Psoas muscle (tissue), 8 donors: ENCODE data around the gene RHOBTB1. TPM values are rescaled to one million over a fixed set of nuclear protein-coding genes. Genes with fewer than 3 reads are reported as not detected.

Source experiments
- ATAC-seq, 4 donors: fragments of 200-7000 bp; cut with Tn5 transposase; one replicate each; pipeline ENCODE4 v1.9.1; 2020; ENCODE audit warnings: moderate library complexity in 3 of 4, mild to moderate bottlenecking in 2 of 4
- DNase-seq, 2 donors: peaks; one replicate each; pipeline ENCODE4 v3.0.0-alpha.2; 2020
- H3K27ac ChIP-seq: fragments of 200-600 bp; one replicate; pipeline ENCODE4 v1.8.0; 2022
- H3K27me3 ChIP-seq, 3 donors: fragments of 200-600 bp in 1 of 3; one replicate each; pipeline versions ENCODE4 v1.6.1 to v1.8.0; 2013 to 2022; ENCODE audit warnings: low read length in 2 of 3, mild to moderate bottlenecking in 2 of 3, moderate library complexity in 1 of 3; ENCODE audit not compliant: insufficient read depth in 3 of 3
- H3K36me3 ChIP-seq, 2 donors: fragments of 200-600 bp in 1 of 2; one replicate each; pipeline versions ENCODE4 v1.6.1 to v1.8.0; 2013 to 2022; ENCODE audit warnings: low read depth in 1 of 2, mild to moderate bottlenecking in 1 of 2, moderate library complexity in 1 of 2; ENCODE audit not compliant: insufficient read depth in 1 of 2
- H3K4me1 ChIP-seq: fragments of 200-600 bp; one replicate; pipeline ENCODE4 v1.8.0; 2022
- H3K4me3 ChIP-seq: fragments of 200-600 bp; one replicate; pipeline ENCODE4 v1.8.0; 2022; ENCODE audit warnings: mild to moderate bottlenecking
- H3K9me3 ChIP-seq: fragments of 200-600 bp; one replicate; pipeline ENCODE4 v1.8.0; 2022
- CTCF ChIP-seq: fragments of 200-600 bp; IDR thresholded peaks from one replicate; pipeline ENCODE4 v1.8.0; 2022; ENCODE audit warnings: antibody characterized with exemption
- WGBS, 3 donors: extraction: QIAGEN DNeasy Blood & Tissue Kit; methylation state at CpG; one replicate each; pipeline versions ENCODE4 v1.1.6 to v1.1.7; 2013; 5-methylcytosine and 5-hydroxymethylcytosine counted together
- intact Hi-C, 2 donors: fragments of 100-400 bp; cut with DNase I; formaldehyde crosslinking; loops; one replicate each; pipeline versions ENCODE4 v1.11.0 to v1.14.2; 2022
- polyA plus RNA-seq, 3 donors: library from polyadenylated mRNA; stranded (reverse); fragments of 200-250 nt; gene quantifications; one replicate each; pipeline ENCODE4 v1.2.3, GENCODE V29; 2013
- total RNA-seq, 4 donors: library from RNA; stranded (reverse); fragmentation: NEBNext Ultra II Directional in 2 of 4; extraction: Animal tissue kit (Norgen Biotek cat#: 25700) in 2 of 4; gene quantifications; one replicate each; pipeline versions ENCODE4 v1.2.1 to v1.2.4, GENCODE V29; 2021 to 2023
- donor health status: healthy with polysubstance abuse.
- donor health status: DM: no; HTN: no; CAD: no; lungs with moderate emphysema.
- donor health status: Bipolar disorder and iron deficiency.
- donor health status: healthy.
- donor health status: DM: yes; HTN: yes; CAD: no.
- donor health status: DM: no; HTN: no; CAD: no.
- donor health status: DM: no; HTN: no; CAD: no.
- donor health status: DM: yes; HTN: yes; CAD: no.

Gene RHOBTB1
- total and polyA plus RNA-seq, 7 donors: 1.8 to 47.4 (median 23.6) TPM

- no peak for TF ChIP-seq CTCF
- Histone ChIP-seq H3K36me3 (no peaks in the 10 kb centered on the region), H3K27ac (no peak overlapping the region), H3K9me3 (no peaks in the 10 kb centered on the region), H3K4me3 (no peak overlapping the region), H3K4me1 (peaks cover 12% of the 10 kb centered on the region), H3K27me3 (no peaks in the 10 kb centered on the region)
- DNase-seq (no peak), ATAC-seq (no peak)
- 18 to 43% (median 29%) methylated on average over 3 of the region's 3 CpGs for WGBS, 3 donors
- intact Hi-C loops: no loop called here
Observed at GRCh38 chr10:60958892-60959601, 15.1 kb upstream of the RHOBTB1 start.

GRCh38 chr10:60957667-60958221, 13.8 kb upstream of the RHOBTB1 start:
- 77 to 83% (median 79%) methylated on average over 3 of the region's 3 CpGs for WGBS, 3 donors

GRCh38 chr10:60955957-60956425, 12.0 kb upstream of the RHOBTB1 start:
- Histone ChIP-seq H3K27me3 (no peaks in the 10 kb centered on the region), H3K4me3 (no peak overlapping the region), H3K4me1 (no peaks in the 10 kb centered on the region), H3K36me3 (no peaks in the 10 kb centered on the region), H3K9me3 (no peaks in the 10 kb centered on the region), H3K27ac (no peak overlapping the region)
- 93 to 94% (median 93%) methylated on average over 2 of the region's 2 CpGs for WGBS, 3 donors
- no peak for TF ChIP-seq CTCF
- ATAC-seq (no peak), DNase-seq (no peak)
- intact Hi-C loops: no loop called here

More at GRCh38 chr10:60957667-60958221, 13.8 kb upstream of the RHOBTB1 start:
- intact Hi-C loops: no loop called here
- Histone ChIP-seq H3K36me3 (no peaks in the 10 kb centered on the region), H3K4me3 (no peak overlapping the region), H3K4me1 (peaks cover under 1% of the 10 kb centered on the region), H3K9me3 (no peaks in the 10 kb centered on the region), H3K27me3 (no peaks in the 10 kb centered on the region), H3K27ac (no peak overlapping the region)
- DNase-seq (no peak), ATAC-seq (no peak)
- TF ChIP-seq CTCF: no peak

- H3K4me1 ChIP-seq: no peaks in the 10 kb centered on the region
- H3K36me3 ChIP-seq: no peaks in the 10 kb centered on the region
- no peak for TF ChIP-seq CTCF
- ATAC-seq (no peak), DNase-seq (no peak)
- H3K27me3 ChIP-seq: no peaks in the 10 kb centered on the region
- intact Hi-C loops: no loop called here
- no peak overlapping the region for H3K4me3 ChIP-seq
- no peak overlapping the region for H3K27ac ChIP-seq
- H3K9me3 ChIP-seq: no peaks in the 10 kb centered on the region
Observed at GRCh38 chr10:60955316-60955715, 11.3 kb upstream of the RHOBTB1 start.

GRCh38 chr10:60954035-60954434, 10.1 kb upstream of the RHOBTB1 start:
- Histone ChIP-seq H3K27me3 (no peaks in the 10 kb centered on the region), H3K36me3 (no peaks in the 10 kb centered on the region), H3K4me1 (no peaks in the 10 kb centered on the region), H3K9me3 (no peaks in the 10 kb centered on the region), H3K27ac (no peak overlapping the region), H3K4me3 (no peak overlapping the region)
- TF ChIP-seq CTCF: no peak
- no peak for DNase-seq
- intact Hi-C loops: no loop called here
- WGBS, 3 donors: 69 to 85% (median 74%) methylated on average over 1 of the region's 1 CpG
- ATAC-seq: no peak
